Motor neuron (in vitro differentiated cells): Measurements from ENCODE around the gene GPI. TPM values are rescaled to one million over a fixed set of nuclear protein-coding genes. Genes with fewer than 3 reads are reported as not detected.
A peak's percentile ranks its signal among the peaks of the same experiment; 100 is the strongest.
"Not testable (repeated sequence)": the region's sequence is repeated elsewhere in the genome, so short reads cannot be mapped to it uniquely, and the experiment has no call there.

Experiments
- ATAC-seq, 8 experiments: fragments of 200-7000 bp; cut with Tn5 transposase; replicated peaks in 6 of 8; 2 replicates each; pipeline ENCODE4 v1.8.0; 2021; ENCODE audit warnings: mild to moderate bottlenecking in 8 of 8, moderate library complexity in 8 of 8
- H3K27ac ChIP-seq, 2 donors: fragments of 250-450 bp; sonication (Bioruptor Pico); 2 replicates each; pipeline ENCODE4 v1.9.0; 2021; ENCODE audit warnings: antibody characterized with exemption in 2 of 2, mild to moderate bottlenecking in 2 of 2, moderate library complexity in 1 of 2
- H3K4me1 ChIP-seq, 2 donors: fragments of 250-450 bp; sonication (Bioruptor Pico); replicated peaks in 1 of 2; 2 replicates each; pipeline ENCODE4 v1.6.1; 2021; ENCODE audit warnings: antibody characterized with exemption in 2 of 2, mild to moderate bottlenecking in 2 of 2, moderate library complexity in 1 of 2
- H3K4me3 ChIP-seq, 5 donors: fragments of 250-450 bp; sonication (Bioruptor Pico); 2 replicates each; pipeline ENCODE4 v1.9.0; 2021; ENCODE audit warnings: antibody characterized with exemption in 5 of 5, mild to moderate bottlenecking in 5 of 5, moderate library complexity in 4 of 5
- WGBS, 10 experiments: fragments of 450-650 bp; shearing (Covaris generic); methylation state at CpG; one replicate each; pipeline ENCODE4 v1.0.0; 2022; 5-methylcytosine and 5-hydroxymethylcytosine counted together
- in situ Hi-C, 9 experiments: fragments of 400-800 bp; cut with MboI; loops; one replicate each; pipeline ENCODE4 v1.15.0; 2021; ENCODE audit warnings: low sequenced_read_pairs in 9 of 9, low pct_unique_long_range_greater_than_20kb in 2 of 9; ENCODE audit not compliant: unreplicated experiment in 9 of 9
- total RNA-seq, 8 experiments: library from RNA; unstranded; fragments of 300-600 nt; gene quantifications; 2 replicates each; pipeline versions ENCODE4 v1.2.3 to v1.2.4, GENCODE V29; 2022

GPI gene
- total RNA-seq, 8 experiments from 2014 or later = 124 to 391 (median 200) TPM

DNA sequence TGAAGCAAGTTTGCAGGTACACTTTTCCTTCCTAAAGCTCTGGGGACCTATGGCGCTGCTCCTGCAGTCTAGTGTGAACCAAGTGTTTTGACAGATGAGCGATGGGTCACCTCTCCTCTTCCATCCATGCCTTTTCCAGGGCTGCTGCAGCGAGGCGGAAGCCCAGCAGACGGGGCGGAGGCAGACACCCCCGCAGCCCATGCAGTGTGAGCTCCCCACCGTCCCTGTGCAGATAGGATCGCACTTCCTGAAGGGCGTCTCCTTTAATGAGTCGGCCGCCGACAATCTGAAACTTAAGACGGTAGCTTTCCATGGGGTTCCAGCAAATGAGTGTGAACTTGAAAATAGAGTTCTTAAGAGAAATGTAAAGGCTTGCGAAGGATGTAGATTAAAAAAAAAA is 37.1 kb upstream of the GPI start:
- ATAC-seq = no peak
- 80 to 100% (median 93%) methylated on average over 2 to 14 of the region's 15 CpGs; no CpG with 5 or more reads in 2 of the 10 experiments for WGBS, 10 experiments
- no peak overlapping the region for H3K4me3 ChIP-seq
- H3K27ac ChIP-seq = no peak overlapping the region
- in situ Hi-C loops = loop anchor here in 1 of 9 experiments (25.0 kb wide), 1 partner anchor 91 kb away; no protein-coding TSS in a partner anchor
- no peaks in the 10 kb centered on the region for H3K4me1 ChIP-seq

DNA sequence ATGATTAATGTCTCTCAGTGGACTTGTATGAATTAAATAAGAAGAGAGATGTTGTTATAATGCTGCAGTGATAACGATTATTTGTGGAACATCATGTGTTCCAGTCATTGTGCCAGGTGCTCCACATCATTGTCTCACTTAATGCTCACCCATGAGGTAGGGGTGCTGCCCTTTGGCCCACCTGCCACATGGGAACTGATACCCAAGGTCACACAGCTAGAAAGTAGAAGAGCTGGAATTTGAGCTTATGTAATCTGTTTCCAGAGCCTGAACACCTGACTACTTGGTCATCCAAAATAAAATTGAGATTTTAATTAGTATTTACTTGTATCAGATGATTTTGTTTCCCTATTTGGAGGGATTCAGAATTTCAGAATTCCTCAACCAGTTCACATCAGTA is 36.0 kb upstream of the GPI start:
- WGBS, 10 experiments = 80 to 100% (median 100%) methylated on average over 1 of the region's 1 CpG; no CpG with 5 or more reads in 6 of the 10 experiments
- no peak for ATAC-seq
- Histone ChIP-seq H3K4me3 (no peak overlapping the region), H3K4me1 (no peaks in the 10 kb centered on the region), H3K27ac (no peak overlapping the region)
- in situ Hi-C loops = loop anchor here in 1 of 9 experiments (25.0 kb wide), 1 partner anchor 92 kb away; no protein-coding TSS in a partner anchor

DNA sequence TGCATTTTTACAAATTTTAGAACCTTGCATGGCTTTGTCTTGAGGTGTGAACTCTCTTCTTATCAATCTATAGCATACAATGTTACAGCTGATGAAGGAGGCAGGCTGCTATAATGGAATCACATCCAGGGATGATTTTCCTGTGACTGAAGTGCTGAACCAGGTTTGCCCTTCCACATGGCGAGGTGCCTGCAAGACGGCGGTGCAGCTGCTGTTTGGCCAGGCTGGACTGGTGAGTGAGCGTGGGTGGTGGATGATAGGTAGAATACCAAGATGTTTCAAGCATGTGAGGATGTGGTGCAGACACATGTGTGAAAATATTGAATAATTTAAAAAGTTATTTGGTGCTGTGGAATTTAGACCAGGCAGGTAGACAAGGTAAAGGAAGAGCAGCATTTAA is 34.9 kb upstream of the GPI start:
- no peak for ATAC-seq
- Histone ChIP-seq H3K4me3 (no peak overlapping the region), H3K27ac (no peak overlapping the region), H3K4me1 (no peaks in the 10 kb centered on the region)
- WGBS, 10 experiments = 90 to 100% (median 98%) methylated on average over 1 to 4 of the region's 4 CpGs; no CpG with 5 or more reads in 4 of the 10 experiments
- in situ Hi-C loops = loop anchor here in 1 of 9 experiments (25.0 kb wide), 1 partner anchor 93 kb away; no protein-coding TSS in a partner anchor

DNA sequence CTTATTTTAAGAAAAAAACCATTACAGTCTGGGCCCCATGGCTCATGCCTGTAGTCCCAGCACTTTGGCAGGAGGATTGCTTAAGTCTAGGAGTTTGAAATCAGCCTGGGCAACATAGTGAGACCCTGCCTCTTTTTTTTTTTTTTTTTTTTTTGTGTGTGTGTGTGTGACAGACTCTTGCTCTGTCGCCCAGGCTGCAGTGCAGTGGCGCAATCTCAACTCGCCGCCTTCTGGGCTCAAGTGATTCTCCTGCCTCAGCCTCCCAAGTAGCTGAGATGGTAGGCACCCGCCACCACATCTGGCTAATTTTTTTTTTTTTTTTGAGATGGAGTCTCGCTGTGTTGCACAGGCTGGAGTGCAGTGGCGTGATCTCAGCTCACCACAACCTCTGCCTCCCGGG is 34.4 kb upstream of the GPI start:
- not testable (repeated sequence) for ATAC-seq, H3K27ac ChIP-seq, H3K4me1 ChIP-seq, H3K4me3 ChIP-seq
- 93 to 100% (median 96%) methylated on average over 3 to 7 of the region's 8 CpGs; no CpG with 5 or more reads in 7 of the 10 experiments for WGBS, 10 experiments
- in situ Hi-C loops = loop anchor here in 1 of 9 experiments (25.0 kb wide), 1 partner anchor 93 kb away; no protein-coding TSS in a partner anchor

DNA sequence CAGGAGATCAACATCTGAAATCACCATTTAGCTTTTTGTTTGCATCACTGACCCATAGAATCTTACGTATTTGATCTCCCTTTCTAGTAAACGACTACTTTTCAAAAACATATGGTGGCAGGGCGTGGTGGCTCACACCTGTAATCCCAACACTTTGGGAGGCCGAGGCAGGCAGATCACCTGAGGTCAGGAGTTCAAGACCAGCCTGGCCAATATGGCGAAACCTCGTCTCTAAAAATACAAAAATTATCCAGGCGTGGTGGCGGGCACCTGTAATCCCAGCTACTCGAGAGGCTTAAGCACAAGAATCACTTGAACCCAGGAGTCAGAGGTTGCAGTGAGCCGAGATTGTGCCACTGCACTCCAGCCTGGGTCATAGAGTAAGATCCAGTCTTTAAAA is 33.4 kb upstream of the GPI start:
- in situ Hi-C loops = loop anchor here in 1 of 9 experiments (25.0 kb wide), 1 partner anchor 94 kb away; no protein-coding TSS in a partner anchor

DNA sequence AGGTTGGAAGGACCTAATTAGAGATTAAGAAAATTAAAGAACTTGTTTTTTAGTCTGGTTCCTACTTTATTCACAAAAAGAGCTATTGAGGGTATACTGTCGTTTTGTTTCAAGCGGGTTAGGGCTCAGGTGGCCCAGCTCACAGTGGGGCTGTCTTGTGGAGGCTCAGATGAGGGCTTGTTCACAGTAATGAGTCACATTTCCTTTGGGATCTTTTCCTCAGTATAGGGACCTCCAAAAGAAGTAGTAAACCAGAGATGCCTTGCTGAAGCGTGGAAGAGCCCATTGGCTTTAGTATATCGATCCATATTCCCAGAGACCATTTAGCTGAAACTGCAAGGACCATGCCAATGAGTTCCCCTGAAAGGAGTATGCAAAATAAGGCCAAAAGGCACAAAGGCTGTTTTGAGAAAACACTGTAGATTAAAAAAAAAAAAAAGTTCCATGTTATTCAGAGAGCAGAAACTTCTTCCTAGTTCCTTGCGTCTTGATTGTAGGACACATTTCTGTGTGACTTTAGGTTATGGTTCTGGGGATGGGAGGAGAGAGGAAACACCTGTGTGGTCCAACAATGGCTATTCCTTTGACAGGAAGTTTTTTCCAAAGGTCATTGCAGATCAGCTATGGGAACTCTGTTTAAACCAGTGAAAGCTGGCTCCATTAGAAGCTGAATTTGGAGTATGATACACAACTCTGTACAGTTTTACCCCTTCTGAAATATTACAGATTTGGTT is 32.8 kb upstream of the GPI start:
- Histone ChIP-seq H3K4me1 (no peaks in the 10 kb centered on the region), H3K27ac (no peak overlapping the region), H3K4me3 (no peak overlapping the region)
- in situ Hi-C loops = loop anchor here in 1 of 9 experiments (25.0 kb wide), 1 partner anchor 95 kb away; no protein-coding TSS in a partner anchor
- ATAC-seq = no peak
- 72 to 100% (median 98%) methylated on average over 1 to 5 of the region's 5 CpGs; no CpG with 5 or more reads in 1 of the 10 experiments for WGBS, 10 experiments

More for the DNA sequence above, 33.4 kb upstream of the GPI start:
- ATAC-seq, H3K4me3 ChIP-seq, H3K27ac ChIP-seq, H3K4me1 ChIP-seq: not testable (repeated sequence)
- 70 to 100% (median 95%) methylated on average over 1 to 6 of the region's 10 CpGs; no CpG with 5 or more reads in 4 of the 10 experiments for WGBS, 10 experiments

DNA sequence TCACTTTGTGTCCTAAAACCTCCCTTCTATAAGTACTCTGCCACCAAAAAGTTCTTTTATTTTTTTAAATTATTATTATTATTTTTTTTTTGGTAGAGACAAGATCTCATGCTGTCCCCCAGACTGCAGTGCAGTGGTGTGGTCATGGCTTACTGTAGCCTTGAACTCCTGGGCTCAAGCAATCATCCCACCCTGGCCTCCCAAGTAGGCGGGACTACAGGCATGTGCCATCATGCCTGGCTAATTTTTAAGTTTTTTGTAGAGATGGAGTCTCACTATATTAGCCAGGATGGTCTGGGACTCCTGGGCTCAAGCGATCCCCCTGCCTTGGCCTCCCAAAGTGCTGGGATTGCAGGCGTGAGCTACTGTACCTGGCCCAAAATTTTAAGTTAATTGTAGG is 29.1 kb upstream of the GPI start:
- 81 to 100% (median 96%) methylated on average over 1 to 3 of the region's 3 CpGs; no CpG with 5 or more reads in 1 of the 10 experiments for whole genome bisulfite sequencing, 10 experiments
- Histone ChIP-seq H3K4me3 (no peak overlapping the region), H3K4me1 (no peaks in the 10 kb centered on the region), H3K27ac (no peak overlapping the region)
- in situ Hi-C loops = loop anchor here in 1 of 9 experiments (25.0 kb wide), 1 partner anchor 99 kb away; no protein-coding TSS in a partner anchor
- ATAC-seq = no peak

DNA sequence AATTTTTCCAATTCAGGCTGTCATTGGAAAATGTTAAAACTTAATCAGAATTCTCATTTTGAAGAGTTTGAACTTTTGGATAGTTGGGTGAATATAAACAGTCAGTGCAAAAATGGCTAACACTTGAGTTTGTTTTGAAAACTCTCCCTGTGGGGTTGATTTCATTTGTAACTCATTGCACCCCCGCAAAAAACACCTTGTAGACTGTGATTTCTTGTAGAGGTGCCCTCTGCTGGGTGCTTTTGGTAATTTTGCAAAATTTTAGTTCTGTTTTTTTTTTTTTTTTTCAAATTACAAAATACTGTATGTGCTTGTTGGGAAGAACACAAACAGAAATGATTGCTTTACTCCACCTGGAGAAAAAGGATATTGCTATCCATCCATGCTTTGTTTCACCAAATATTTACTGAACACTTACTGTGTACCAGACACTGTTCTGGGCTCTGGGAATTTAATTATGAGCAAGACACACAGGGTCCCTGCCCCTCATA is 28.2 kb upstream of the GPI start:
- Histone ChIP-seq H3K4me1 (no peaks in the 10 kb centered on the region), H3K27ac (no peak overlapping the region), H3K4me3 (no peak overlapping the region)
- in situ Hi-C loops = loop anchor here in 1 of 9 experiments (25.0 kb wide), 1 partner anchor 100 kb away; no protein-coding TSS in a partner anchor
- ATAC-seq = peak in 2 of 8 experiments; percentile 23
- 0 to 44% (median 33%) methylated on average over 1 of the region's 1 CpG; no CpG with 5 or more reads in 7 of the 10 experiments for WGBS, 10 experiments

DNA sequence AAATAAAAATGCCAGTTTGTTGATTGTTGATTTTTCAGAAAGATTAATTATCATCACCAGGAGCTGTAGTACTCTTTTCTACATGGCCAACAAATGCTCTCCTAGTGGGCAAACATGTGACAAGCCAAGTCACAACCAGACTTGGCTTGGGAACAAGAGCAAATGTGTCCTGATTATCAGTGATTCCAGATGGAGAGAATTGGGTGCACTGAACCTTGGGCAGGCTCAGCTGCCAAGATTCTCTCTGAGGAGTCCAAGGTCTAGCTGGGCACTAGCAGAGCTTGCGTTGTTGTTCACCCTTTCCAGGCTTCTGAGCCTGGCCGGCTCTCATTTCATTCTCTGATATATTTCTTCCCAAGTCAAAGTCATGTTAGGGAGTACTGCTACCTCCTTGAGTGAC is 27.3 kb upstream of the GPI start:
- H3K4me3 ChIP-seq = no peak overlapping the region
- in situ Hi-C loops = loop anchor here in 1 of 9 experiments (25.0 kb wide), 1 partner anchor 100 kb away; no protein-coding TSS in a partner anchor
- H3K27ac ChIP-seq = no peak overlapping the region
- WGBS, 10 experiments = 37 to 100% (median 100%) methylated on average over 1 to 2 of the region's 2 CpGs; no CpG with 5 or more reads in 3 of the 10 experiments
- no peak for ATAC-seq
- no peaks in the 10 kb centered on the region for H3K4me1 ChIP-seq

DNA sequence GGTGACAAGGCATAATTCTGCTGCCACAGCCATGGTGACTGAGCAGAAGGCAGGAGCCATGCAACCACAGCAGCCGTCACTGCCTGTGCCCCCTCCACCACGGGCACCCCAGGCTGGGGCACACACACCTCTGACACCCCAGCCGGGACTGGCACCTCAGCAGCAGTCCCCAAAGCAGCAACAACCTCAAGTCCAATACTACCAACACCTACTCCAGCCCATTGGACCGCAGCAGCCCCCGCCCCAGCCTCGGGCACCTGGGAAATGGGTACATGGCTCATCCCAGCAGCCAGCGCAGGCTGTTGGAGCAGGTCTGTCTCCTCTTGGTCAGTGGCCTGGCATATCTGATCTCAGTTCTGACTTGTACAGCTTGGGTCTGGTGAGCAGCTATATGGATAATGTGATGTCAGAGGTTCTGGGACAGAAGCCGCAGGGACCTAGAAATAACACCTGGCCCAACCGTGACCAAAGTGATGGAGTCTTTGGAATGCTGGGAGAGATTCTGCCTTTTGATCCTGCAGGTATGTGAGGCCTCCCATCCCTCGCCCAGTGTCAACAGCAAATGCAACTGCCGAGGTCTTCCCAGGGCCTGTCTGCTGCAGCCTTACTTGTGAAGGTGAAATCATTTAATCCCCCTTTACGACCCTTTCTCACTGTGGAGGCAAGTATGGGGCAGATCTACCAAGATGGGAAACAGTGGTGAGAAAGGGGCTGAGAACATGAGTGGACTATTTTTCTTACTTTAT is 22.9 kb upstream of the GPI start:
- 76 to 100% (median 98%) methylated on average over 1 to 4 of the region's 12 CpGs; no CpG with 5 or more reads in 2 of the 10 experiments for whole genome bisulfite sequencing, 10 experiments
- no peak overlapping the region for H3K27ac ChIP-seq
- H3K4me3 ChIP-seq = no peak overlapping the region
- no peak for ATAC-seq
- in situ Hi-C loops = loop anchor here in 1 of 9 experiments (25.0 kb wide), 1 partner anchor 105 kb away; no protein-coding TSS in a partner anchor
- no peaks in the 10 kb centered on the region for H3K4me1 ChIP-seq

DNA sequence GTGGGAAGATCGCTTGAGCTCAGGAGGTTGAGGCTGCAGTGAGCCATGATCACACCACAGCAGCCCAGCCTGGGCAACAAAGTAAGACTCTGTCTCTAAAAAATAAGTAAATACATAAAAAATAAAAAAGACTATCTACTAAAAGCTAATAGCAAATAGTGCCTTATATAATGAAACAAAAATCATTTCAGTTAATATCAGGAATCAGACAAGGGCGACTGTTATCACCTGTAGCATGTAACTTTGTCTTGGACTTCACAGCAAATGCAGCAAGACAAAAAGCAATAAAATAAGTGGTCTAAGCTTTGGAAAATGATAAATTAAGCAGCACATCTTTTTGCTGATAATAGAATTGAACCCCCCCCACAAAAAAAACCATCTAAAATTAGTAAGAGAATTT is 21.2 kb upstream of the GPI start:
- H3K4me3 ChIP-seq = no peak overlapping the region
- H3K27ac ChIP-seq = no peak overlapping the region
- WGBS, 10 experiments = 83 to 100% (median 93%) methylated on average over 1 to 2 of the region's 2 CpGs; no CpG with 5 or more reads in 1 of the 10 experiments
- no peak for ATAC-seq
- in situ Hi-C loops = loop anchor here in 1 of 9 experiments (25.0 kb wide), 1 partner anchor 106 kb away; no protein-coding TSS in a partner anchor
- H3K4me1 ChIP-seq = no peaks in the 10 kb centered on the region

DNA sequence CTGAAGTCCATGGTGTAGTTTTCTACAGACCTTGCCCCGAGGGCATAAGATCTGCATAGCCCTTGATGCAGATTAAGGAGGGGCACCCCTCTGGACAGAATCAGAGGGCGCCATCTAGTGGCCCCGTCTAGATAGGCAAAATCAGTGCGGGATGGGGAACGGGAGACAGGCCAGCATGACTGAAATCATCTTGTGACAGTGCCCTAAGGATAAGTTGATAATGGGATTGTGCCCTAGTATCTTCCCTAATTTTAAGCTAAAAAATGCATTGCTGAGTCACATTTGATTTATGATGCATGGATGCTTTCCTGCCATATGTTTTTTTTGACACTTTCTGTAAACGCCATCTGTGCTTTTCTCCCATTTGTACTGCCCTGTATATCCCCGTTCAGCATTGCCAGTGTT is 19.0 kb upstream of the GPI start:
- in situ Hi-C loops = loop anchor here in 1 of 9 experiments (25.0 kb wide), 1 partner anchor 109 kb away; no protein-coding TSS in a partner anchor
- Histone ChIP-seq H3K27ac (no peak overlapping the region), H3K4me1 (no peaks in the 10 kb centered on the region), H3K4me3 (no peak overlapping the region)
- peak; percentile 38 to 99 (median 68) for ATAC-seq
- 9 to 81% (median 25%) methylated on average over 3 to 6 of the region's 7 CpGs; no CpG with 5 or more reads in 3 of the 10 experiments for WGBS, 10 experiments
